ENCODE data around the gene MBNL1.

MBNL1 gene

GRCh38 chr3:152272771-152273242 is 4.1 kb downstream of the MBNL1 start:
- TF ChIP-seq, protein P1, sequence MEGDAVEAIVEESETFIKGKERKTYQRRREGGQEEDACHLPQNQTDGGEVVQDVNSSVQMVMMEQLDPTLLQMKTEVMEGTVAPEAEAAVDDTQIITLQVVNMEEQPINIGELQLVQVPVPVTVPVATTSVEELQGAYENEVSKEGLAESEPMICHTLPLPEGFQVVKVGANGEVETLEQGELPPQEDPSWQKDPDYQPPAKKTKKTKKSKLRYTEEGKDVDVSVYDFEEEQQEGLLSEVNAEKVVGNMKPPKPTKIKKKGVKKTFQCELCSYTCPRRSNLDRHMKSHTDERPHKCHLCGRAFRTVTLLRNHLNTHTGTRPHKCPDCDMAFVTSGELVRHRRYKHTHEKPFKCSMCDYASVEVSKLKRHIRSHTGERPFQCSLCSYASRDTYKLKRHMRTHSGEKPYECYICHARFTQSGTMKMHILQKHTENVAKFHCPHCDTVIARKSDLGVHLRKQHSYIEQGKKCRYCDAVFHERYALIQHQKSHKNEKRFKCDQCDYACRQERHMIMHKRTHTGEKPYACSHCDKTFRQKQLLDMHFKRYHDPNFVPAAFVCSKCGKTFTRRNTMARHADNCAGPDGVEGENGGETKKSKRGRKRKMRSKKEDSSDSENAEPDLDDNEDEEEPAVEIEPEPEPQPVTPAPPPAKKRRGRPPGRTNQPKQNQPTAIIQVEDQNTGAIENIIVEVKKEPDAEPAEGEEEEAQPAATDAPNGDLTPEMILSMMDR (IDR thresholded peaks at IDR 0.05; ENCODE audit: low read depth, low read length), result no peak
- no peak overlapping the region; the same call in 1 of the 2 replicates for H3K4me3 ChIP-seq (ENCODE audit: low read depth, low read length)

- H3K4me3 ChIP-seq (ENCODE audit: low read depth, low read length), result no peak overlapping the region
- TF ChIP-seq, protein P1 (IDR thresholded peaks at IDR 0.05; ENCODE audit: low read depth, low read length), result no peak
Observed at GRCh38 chr3:152276681-152277080, 8.0 kb downstream of the MBNL1 start.

DNA sequence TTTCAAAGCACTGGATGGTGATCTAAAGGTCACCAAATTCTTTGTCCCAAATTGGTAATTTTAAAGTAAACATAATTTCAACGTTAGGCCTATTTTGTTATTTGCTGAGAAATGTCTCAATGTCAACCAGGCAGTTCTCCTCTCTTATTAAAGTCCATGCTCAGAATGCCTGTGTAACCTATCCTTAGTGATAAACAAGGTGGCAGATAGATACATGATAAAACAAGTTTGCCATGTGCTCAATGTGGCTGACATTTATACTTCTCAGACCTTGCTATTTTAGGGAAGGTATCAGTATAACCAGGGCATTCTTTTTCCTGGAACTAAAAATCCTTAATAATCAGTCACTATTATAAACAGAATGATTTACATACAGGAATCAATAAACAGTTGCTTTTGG is 8.5 kb downstream of the MBNL1 start:
- TF ChIP-seq, protein P1 (IDR thresholded peaks at IDR 0.05; ENCODE audit: low read depth, low read length), result no peak
- H3K4me3 ChIP-seq (ENCODE audit: low read depth, low read length), result no peak overlapping the region

DNA sequence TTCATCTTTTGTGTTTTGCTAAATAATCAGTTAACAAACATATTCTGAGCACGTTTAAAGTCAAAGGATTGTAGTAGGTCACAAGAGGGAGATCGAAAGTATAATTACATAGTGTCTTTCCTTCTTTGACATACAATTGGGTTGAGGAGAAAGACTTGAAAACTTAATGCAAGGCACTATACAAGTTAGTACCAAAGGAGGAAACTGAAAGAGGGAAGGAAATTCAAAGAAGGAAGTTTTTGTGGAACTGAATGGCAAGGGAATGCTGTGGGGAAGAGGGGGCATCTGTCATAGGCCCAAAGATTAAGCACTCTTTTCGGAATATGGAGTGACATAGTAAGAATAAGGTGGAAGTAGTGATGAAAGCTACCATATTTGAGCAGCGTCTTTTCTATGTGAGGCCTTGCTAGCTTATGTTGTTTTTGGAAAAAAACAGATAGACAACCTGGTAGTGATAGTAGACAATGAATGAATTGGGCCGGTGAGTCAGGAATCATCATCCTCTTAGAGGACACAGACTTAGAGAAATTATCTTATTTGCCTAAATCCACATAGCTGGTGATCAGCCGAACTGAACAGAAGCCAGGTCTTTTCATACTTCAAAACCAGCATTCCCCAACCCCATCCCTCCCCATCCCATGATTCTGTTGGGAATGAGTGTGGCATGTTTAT is 10.2 kb downstream of the MBNL1 start:
- no peak overlapping the region for H3K4me3 ChIP-seq (ENCODE audit: low read depth, low read length)

DNA sequence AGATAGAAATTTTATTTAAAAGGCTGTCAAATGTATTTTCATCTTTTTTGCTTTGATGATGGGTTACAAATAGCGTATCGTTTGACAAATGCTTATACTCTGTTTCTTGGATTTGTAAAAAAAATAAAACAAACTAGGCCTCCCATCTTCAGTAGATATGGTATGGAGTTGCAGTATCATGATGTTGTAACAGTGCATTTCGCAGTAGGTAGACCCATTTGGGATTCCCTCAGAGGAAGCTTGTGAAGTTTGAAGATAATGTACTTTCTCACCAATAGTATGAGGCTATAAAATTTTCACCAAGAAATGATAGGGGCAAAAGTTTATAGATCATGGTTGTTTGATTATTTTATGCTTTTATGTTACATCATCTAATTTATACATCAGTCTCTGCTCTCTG is 10.8 kb downstream of the MBNL1 start:
- TF ChIP-seq, protein P1 (IDR thresholded peaks at IDR 0.05; ENCODE audit: low read depth, low read length), result no peak
- H3K4me3 ChIP-seq (ENCODE audit: low read depth, low read length), result no peak overlapping the region

More for the DNA sequence above, 10.2 kb downstream of the MBNL1 start:
- TF ChIP-seq, protein P1 (IDR thresholded peaks at IDR 0.05; ENCODE audit: low read depth, low read length), result no peak

GRCh38 chr3:152280539-152280938 is 11.8 kb downstream of the MBNL1 start:
- TF ChIP-seq, protein P1 (IDR thresholded peaks at IDR 0.05; ENCODE audit: low read depth, low read length), result no peak
- H3K4me3 ChIP-seq (ENCODE audit: low read depth, low read length), result no peak overlapping the region

- H3K4me3 ChIP-seq (ENCODE audit: low read depth, low read length), result no peak overlapping the region
- TF ChIP-seq, protein P1 (IDR thresholded peaks at IDR 0.05; ENCODE audit: low read depth, low read length), result no peak
Observed at GRCh38 chr3:152281133-152281713, 12.5 kb downstream of the MBNL1 start.

All from WI38 (cell line).